RPMI8226 (cell line): ENCODE measurements around the gene TNFAIP8.

Experiments used
- DNase-seq: peaks from one replicate; pipeline ENCODE4 v3.0.0-alpha.2; 2015

TNFAIP8 gene

DNA sequence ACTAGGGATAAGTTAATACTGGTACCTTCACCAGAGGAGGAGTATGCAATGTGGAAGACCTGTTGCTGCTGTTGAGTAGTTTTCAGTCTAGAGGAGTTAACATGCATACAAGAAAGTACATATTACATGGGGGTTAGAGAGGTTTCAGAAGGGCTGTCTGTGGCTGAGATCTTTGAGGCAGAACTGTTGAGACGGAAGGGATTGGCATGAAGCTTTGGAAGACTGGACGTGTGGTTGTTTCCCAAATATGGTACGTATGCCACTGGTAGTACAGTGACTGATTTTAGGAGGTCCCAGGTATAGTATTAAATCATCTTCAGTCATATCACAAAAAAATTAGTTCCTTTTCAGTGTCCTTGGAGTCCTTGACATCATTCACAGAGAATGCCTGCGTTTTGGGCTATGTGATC, 17.6 kb downstream of the TNFAIP8 start:
- no peak for DNase-seq

DNA sequence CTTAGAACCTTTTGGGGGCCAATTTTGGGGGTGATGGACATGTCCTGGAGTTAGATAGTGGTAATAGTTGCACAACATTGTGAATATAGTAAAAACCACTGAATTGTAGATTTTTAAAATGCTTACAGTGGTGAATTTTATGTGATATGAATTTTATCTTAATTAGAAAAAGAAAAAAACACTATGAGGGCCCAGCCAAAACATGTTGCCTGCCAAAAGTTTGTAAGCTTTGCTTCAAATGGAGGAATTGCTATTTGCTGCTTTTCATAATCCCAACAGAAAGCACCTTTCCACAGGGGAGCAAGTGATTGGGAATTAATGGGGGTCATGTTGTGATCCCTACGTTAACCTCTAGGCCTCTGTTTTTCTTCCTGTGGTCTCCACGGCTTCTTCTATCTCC, 19.1 kb downstream of the TNFAIP8 start:
- DNase-seq, result no peak

DNA sequence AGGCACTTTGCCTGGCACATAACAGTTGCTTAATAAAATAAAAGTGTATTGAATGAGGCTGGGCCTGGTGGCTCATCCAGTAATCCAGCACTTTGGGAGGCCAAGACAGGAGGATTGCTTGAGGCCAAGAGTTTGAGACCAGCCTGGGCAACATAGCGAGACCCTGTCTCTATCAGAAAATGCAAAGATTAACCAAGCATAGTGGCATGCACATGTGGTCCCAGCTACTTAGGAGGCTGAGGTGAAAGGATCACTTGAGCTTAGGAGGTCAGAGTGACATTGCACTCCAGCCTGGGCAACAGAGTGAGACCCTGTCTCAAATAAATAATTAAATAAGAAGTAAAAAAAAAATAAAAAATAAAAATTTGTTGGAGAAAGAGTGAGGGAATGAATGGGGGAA, 21.2 kb downstream of the TNFAIP8 start:
- DNase-seq, result no peak

DNA sequence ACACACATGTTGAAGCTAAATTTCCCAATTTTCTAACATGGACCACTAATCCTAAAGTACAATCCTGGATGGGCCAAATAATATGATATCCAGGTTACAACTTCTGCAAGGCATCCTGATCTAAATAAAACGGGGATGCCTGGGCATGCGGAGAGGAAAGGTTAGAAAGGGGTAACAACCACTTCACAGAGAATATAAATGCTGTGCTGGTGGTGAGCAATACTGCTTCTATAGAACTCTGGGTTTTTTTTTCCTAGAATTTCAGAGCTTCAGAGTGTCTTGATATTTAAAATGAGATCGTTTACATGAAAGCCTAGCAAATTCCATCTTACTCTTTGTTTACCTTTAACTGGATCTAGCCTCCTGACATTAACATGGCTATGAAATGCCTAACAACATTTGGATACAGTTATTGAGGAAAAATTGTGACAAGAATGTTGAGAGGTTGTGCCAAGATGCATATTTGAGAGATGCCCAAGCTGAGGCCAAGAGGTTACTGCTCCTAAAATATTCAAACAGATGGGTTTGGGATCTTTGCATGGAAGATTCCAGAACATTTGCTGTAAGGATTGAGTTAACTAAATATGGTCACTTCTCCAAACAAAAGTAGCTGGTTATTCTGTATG, 22.4 kb downstream of the TNFAIP8 start:
- DNase-seq, result no peak

DNA sequence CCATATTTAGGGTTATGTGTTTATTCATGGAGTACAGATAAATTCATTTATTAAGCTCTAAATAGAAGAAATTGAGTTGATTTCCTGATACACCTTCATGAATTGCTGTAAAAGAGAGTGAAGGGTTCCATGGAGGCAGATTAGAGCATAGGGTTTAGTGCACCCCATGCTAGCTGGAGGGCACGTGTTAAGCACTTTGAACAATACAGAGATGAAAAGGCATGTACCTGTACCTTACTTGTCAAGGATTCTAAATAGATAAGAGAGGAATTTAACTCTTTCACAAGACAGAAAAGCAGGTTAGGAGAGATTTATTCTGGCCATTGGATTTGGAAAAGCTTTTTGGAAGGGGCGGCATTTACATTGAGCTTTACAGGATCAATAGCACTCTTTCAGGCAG, 23.3 kb downstream of the TNFAIP8 start:
- DNase-seq, result no peak

DNA sequence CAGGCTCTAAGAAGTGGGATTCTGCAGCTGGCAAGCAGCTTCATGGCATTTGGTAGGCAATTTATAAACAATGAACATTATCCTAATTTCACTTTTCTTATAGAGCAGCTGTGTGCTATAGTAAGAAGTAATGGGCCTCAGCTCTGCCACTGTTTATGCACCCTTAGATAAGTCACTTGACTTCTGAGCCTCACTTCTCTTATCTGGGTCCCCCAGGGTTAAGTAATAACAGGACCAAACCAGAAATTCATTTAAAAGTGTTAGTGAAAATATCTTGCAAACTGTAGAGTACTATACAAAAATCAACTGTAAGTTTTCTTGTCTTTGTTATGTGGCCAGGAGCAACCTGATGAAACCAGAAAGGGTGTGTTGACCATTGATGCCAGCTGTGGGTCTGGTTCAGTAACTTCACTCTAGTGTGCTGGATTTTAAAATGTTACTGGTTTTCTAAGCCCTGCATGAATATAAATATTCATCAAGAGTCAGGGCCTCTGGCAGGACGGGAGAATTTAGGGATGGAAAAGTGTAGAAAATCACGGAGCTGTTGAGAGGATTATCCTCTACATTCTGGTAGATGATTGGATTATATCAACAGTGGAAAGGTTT, 24.2 kb downstream of the TNFAIP8 start:
- no peak for DNase-seq

DNA sequence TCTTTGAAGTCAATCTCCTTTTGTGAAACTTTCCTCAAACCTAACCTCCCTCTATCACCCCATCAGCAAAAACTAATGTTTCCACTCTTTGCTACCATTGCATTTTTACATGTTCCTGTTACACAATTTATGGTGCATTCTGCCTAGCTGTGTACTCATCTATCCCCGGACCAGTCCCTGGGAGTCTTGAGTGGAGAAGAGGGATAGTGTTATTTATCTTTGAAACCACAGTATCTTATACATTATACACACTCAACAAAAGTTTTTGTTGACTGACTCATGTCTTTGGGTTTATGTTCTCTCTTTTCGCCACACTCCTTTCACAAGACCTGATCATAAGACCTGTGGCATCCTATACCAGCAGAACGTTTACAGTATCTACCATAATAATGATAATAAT, 26.4 kb downstream of the TNFAIP8 start:
- DNase-seq, result no peak

DNA sequence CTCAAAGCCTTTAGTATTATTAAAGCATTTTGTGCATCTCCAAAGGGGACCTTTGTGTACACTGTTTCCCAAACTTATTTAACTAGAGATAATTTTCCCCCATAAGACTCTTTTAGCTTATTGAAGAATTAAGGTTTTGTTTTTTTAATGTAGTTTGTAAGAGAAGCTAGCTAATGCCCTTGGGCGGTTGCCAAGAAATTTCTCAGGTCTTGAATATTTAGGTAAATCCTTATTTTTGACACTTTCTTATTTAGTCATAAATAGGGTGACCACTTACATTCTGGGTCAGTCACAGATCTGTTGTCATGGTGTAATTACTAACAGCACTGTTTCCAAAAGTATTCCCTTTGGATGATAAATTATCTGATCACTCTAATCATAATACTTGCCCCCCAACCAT, 27.2 kb downstream of the TNFAIP8 start:
- no peak for DNase-seq

DNA sequence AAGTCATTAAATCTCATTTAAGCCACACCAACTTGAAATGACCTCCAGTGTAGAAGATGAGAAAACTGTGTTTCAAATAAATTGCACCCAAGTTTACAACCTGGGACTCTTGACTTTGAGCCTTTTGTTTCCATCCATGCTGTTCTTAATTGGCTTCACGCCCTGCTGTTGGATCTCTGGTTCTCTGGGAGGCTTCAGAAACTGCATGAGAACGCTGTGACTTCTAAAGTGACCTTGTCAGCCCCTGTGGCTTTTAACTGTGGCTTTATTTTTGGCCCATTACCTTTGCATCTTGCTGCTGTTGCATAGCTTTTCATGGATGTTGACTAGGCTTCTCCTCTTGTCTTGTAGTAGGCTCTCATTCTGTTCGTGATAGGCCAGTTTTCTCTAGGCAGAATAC, 29.3 kb downstream of the TNFAIP8 start:
- DNase-seq, result no peak

DNA sequence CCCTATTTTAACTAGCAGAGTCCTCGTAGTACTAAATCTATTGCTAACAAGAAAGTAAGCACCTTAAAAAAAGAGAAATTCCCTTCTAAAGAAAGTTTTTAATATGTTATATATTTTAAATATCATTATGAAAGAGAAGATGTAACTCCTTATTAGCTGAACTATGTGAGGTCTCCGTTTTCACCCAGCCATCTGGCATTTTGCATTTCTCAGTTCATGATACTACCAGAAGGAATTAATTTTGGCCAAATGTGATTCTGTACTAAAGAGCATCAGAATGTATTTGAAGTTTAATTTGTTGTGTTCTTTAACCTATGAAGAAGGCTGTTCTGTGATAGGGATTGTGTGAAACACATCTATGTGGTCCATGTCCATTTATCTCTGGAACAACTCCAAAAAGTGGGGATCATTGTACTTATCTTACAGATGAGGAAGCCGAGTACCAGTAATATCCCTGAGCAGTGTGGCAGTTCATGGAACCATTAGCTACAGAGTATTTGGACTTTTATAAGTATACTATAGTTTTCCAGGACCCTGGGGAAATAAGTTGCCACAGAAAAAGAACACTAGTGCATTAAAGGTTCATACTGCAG, 29.8 kb downstream of the TNFAIP8 start:
- no peak for DNase-seq

DNA sequence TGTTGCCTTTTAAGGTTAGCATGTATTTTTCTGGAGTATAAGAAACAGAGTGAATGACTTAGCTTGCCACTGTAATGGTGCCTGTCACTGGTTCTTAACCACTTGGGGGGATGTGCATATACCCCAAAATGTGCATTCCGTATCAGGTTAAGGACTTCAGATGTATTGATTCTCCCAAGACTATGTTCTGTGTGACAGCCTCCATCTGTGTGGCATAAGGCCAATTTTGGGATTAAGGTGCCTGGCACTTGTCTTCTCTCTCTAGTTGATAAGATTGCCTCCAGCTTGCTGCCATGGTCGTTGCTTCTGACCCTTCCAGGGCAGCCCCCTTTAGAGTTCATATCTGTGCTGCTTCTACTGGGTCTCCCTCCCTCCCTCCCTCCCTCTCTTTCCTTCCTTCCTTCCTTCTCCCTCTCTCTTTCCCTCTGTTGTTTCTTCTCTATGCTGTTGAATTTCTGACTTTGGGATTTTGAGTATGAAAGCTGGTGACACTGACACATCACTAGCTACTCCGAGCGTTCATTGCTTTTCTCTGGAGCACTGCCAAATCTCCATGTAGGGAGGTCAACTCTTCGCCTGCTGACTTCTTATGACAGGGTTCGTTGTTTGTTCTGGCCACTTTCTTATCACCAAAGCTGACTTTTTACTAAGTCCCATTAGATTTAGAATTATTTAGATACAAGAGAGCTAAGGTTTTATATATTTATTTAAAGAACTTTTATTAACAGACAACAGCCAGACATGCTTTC, 31.0 kb downstream of the TNFAIP8 start:
- no peak for DNase-seq

DNA sequence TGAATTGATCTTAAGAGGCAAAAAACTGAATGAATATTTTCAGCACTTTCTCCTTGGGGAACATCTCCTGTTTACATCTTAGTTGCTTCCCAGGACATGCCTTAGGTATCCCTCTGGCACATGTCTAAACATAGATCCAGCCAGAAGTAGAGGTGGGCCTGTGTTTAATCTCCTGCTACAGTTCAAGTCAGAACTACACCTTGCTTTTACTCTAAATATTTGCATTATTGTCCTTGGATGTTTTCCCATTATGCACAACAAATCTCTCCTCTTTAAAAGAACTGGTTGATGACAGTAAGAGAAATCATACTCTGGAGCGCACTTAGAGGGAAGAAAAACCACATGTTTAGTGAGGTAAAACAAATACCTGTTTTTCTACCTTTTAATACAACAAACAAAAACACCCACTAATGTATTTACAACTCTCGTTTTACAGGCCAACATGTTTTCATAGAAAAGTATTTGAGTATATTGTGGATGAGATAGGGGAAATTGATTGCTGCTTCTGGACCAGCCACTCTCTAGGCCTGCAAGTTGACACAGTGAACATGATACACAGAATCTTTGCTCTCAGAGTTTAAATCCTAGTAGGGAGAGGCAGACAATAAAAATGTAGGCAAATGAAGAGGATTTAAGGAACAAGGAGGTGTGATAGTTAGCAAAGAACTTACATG, 32.3 kb downstream of the TNFAIP8 start:
- no peak for DNase-seq

DNA sequence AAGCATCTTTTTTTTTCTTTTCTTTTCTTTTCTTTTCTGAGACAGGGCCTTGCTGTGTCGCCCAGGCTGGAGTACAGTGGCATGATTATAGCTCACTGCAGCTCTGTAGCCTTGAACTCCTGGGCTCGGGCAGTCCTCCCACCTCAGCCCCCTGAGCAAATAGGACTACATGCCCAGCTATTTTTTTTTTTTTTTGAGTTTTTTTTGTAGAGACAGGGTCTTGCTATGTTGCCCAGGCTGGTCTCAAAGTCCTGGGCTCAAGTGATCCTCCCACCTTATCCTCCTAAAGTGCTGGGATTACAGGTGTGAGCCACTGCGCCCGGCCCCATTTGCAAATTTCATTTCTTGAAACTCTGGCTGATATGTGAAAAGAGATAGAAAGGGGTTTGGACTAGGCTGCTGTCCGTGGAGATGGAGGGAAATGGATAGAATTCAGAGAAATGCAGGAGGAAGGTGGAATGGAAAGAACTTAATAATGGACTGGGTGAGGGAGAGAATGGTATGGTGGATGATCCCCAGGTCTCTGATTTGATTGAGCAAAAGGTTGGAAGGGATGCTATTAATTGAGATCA, 32.9 kb downstream of the TNFAIP8 start:
- DNase-seq, result no peak

DNA sequence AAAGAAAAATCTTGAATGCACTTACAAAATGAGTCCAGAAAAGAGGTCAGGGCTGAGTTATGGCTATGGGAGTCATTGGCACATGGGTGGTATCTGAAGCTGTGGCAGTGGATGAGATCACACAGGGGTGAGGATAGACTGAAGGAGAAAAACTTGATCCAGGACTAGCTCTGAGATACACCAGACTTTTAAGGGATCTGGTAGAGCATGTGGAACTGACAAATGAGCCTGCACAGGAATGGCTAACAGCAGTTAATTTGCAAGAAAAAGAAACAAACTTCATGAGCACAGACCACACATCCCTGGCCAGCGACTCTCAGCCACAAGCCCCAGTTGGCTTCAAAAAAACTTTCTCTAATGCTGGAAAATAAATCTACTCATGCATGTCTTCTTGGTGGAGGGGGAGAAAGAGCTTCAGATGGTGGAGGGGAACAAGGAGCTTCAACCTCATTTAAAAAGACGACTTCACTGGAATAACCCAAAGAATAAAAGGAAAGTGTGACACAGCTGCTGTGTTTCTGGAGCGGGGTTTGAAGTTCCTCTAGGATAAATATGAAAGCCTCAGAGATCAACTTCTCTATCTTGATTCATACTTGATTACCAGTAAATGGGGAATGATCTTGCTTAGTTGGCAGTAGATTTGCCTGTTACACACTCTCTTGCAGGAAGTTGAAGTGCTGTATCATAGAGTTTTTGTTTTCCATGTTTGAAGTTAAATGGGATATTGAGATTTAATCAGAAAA, 33.6 kb downstream of the TNFAIP8 start:
- DNase-seq, result no peak

DNA sequence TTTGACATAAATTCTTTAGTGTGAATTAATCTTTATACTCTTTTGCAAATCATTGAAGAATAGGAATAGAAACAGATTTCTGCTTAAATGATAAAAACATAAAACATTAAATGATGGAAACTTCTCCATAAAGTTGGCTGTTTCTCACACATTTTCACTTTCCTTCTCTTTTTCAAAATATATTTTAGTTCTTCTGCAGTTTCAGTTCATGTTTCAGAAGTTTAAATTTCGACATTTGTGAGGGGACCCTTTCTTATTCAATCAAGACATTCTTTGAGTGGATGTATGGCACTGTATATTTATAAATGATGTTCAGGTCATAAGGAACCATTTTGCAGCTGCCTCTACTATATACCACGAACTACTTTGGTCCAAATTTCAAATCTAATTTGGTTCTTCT, 34.6 kb downstream of the TNFAIP8 start:
- no peak for DNase-seq

DNA sequence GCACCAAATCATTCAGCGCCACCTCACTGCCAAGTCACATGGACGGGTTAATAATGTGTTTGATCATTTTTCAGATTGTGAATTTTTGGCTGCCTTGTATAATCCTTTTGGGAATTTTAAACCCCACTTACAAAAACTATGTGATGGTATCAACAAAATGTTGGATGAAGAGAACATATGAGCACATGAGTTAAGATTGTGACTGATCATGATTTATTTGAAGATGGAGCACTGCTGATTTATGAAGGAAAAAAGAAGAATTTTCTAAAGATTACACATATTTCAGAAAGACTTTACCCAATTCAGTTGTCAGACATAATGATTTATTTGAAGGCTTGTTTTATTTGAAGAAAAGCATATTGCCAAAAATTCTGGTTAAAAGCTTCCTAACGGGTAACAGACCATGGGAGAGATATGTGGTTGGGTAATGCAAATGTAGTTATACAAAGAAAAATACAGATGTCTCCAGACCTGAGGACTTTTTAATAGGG, 37.4 kb downstream of the TNFAIP8 start:
- no peak for DNase-seq

DNA sequence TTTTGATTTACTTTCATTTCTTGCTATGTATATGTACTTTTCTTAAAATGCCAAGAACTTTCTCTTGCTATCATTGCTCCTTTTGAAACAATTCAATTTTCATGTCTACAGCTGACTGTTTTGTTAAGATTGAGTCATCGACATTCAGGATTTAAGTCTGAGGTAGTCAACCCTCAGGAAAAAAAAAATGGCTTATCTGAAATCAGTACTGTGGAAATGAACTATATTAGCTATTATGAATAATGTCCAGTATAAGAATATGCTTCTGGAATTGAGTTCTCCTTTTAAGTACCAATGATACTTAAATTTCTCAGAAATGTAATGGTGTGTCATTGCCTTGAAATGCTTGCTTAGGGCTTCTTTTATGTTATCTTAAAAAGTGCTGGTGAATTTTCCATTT, 37.9 kb downstream of the TNFAIP8 start:
- DNase-seq, result no peak

DNA sequence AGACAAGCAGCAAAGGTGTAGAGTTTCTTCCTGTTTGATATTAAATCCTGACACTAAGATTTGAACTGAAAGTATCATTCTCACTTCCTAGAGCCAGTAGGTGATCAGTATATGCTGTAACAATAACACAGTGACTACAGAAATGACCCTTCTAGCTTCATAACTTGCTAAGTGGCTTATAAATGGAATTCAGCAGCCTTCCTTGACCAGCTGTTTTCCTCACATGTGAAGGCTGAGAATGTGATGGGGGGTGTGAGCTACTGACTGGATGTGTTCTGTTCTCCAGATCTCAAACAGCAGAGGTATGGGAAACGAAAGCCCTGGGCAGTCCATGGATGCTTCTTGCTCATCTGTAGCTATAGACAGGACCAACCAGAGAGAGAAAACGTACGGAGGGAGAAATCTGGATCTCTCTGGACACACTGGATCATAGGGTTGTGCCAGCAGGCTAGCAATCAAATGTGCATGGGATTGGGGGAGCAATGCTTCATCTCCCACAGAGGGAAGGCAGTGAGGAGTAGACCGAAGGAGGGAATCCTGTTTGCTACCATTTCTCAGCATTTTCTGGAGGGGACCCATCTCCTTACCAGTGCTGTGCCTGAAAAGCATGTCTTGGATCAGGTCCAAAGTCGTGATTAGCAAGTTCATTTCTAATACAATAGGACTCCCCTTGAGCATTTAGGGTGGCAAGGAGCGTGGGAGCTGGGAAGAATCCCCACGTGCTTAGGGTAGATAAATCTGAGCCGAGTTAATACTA, 39.4 kb downstream of the TNFAIP8 start:
- no peak for DNase-seq

DNA sequence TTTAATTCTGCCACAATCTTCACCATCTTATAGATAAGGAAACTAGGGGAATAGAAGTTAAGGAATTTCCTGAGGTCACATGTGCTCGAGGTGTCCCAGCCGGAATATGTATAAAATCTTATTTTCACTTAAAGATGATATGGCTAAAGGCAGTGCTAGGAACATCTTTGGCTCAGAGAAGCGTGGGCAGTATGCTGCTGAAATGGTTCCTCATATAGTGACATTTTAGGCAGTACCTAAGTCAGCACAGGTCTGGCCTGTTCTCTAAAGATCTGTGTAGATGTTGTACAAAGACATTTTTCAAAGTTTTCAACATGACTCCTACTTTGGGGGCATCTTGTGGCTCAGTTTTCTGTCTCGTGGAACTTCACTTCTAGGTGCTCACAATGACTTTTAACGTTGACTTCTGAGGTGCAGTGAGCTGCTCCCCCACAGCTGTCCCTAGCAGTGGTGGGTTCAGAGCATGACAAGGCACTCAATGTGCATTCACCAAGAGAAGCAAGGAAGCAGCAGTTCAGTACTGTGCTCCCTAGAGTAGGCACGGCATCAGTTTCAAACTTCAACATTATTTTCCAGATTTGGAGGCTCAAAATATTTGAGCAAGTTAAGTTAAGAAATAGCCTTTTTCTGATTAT, 40.3 kb downstream of the TNFAIP8 start:
- no peak for DNase-seq

DNA sequence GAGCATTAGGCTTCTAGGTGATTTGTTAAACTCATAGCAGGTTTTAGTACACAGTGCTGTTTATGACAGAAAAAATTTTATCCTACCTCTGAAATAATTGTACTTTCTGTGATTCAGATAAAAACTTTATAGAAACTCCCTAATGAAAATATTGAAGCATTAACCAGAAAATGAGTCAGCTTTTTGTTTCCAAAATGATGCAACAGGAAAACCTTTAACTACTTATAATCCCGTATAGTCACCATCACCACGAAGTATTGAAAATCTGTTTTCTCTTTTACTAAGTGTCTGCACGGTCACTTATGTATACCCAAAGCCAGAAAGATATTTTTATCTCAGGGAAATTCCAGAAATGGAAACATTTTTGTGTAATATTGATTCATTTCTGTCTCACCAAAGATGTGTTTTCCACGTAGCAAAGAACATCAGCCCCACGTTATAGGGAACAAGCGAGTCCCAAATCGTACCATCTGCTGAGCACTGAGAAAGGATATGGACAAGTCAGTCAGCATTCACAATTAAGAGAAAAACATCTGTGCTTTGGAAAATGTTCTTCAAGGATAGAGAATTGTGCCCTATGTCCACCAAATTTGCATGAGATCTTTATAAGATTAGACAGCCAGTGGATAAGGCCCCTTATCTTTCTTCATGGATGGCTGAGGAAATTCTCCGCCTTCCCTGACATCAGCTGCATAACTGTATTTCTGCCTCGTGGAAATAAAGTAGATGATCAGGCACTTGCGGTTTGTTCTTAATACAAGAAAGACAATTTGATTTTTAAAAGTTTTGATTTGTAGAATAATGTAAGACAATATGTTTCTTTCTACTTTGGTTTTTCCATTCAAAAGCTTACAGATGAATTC, 41.9 kb downstream of the TNFAIP8 start:
- DNase-seq, result no peak
